Esophagus muscularis mucosa (tissue), 3 donors: Measurements from ENCODE around the gene COL27A1.

ENCODE experiments used
- CTCF ChIP-seq, 3 experiments: fragments of 200-600 bp in 2 of 3; fragments of 450-650 bp in 1 of 3; sonication (generic) in 2 of 3; IDR thresholded peaks; one replicate each; pipeline ENCODE4 v1.5.1; 2017 to 2019; ENCODE audit warnings: antibody characterized with exemption in 3 of 3, mild to moderate bottlenecking in 2 of 3, moderate library complexity in 1 of 3
- POLR2A ChIP-seq: fragments of 450-650 bp; IDR thresholded peaks from one replicate; pipeline ENCODE4 v1.6.1; 2017; ENCODE audit warnings: antibody characterized with exemption, moderate library complexity, mild to moderate bottlenecking, low read depth
- POLR2AphosphoS5 ChIP-seq, 2 donors: sonication (generic); formaldehyde crosslinking; IDR thresholded peaks; one replicate each; pipeline ENCODE4 v1.6.1; 2017; ENCODE audit warnings: antibody characterized with exemption in 2 of 2

- TF ChIP-seq CTCF (IDR thresholded peaks at IDR 0.05) (no peak), POLR2AphosphoS5 (IDR thresholded peaks at IDR 0.05) (no peak), POLR2A (no peak)
Measured at GRCh38 chr9:114183006-114183405, 27.7 kb downstream of the COL27A1 start.
